ENCODE measurements around the gene COLEC12. TPM values are rescaled to one million over a fixed set of nuclear protein-coding genes. Genes with fewer than 3 reads are reported as not detected.

COLEC12 gene
- total RNA-seq, 4 donors from 2014 or later = 8.3 to 22.2 (median 21.4) TPM

- WGBS, 2 donors = 68 to 83% methylated on average over 4 of the region's 4 CpGs
- peak in 1 of 2 donors; percentile 8 for TF ChIP-seq EP300 (IDR thresholded peaks at IDR 0.05)
- TF ChIP-seq POLR2A (IDR thresholded peaks at IDR 0.05) = no peak
- Histone ChIP-seq H3K9me3 (no peaks in the 10 kb centered on the region), H3K4me1 (peaks cover 0 to 7% (median 0%) of the 10 kb centered on the region in 4 donors), H3K27me3 (no peaks in the 10 kb centered on the region), H3K36me3 (no peaks in the 10 kb centered on the region), H3K27ac (no peak overlapping the region), H3K4me3 (no peak overlapping the region)
- DNase-seq (ENCODE audit: low spot score in 2 of 2) = no peak
Measured at GRCh38 chr18:432791-433190, 67.7 kb downstream of the COLEC12 start.

- Histone ChIP-seq H3K4me1 (peaks cover 0 to 25% (median 0%) of the 10 kb centered on the region in 4 donors), H3K36me3 (no peaks in the 10 kb centered on the region), H3K27me3 (no peaks in the 10 kb centered on the region), H3K4me3 (no peak overlapping the region), H3K9me3 (no peaks in the 10 kb centered on the region), H3K27ac (peak overlapping the region in 1 of 4 donors; percentile 4)
- no peak for DNase-seq (ENCODE audit: low spot score in 2 of 2)
- WGBS, 2 donors = 21 to 36% methylated on average over 1 of the region's 1 CpG
- TF ChIP-seq CTCF (IDR thresholded peaks at IDR 0.05) (no peak), EP300 (IDR thresholded peaks at IDR 0.05) (peak; percentile 22 to 45), POLR2A (IDR thresholded peaks at IDR 0.05) (no peak)
Measured at GRCh38 chr18:429030-429429, 71.5 kb downstream of the COLEC12 start.

GRCh38 chr18:427005-427404, 73.5 kb downstream of the COLEC12 start:
- Histone ChIP-seq H3K4me3 (no peak overlapping the region), H3K4me1 (peaks cover 0 to 28% (median 0%) of the 10 kb centered on the region in 4 donors), H3K36me3 (no peaks in the 10 kb centered on the region), H3K27me3 (no peaks in the 10 kb centered on the region), H3K9me3 (no peaks in the 10 kb centered on the region), H3K27ac (no peak overlapping the region)
- WGBS, 2 donors = 77 to 90% methylated on average over 8 of the region's 8 CpGs
- no peak for TF ChIP-seq CTCF (IDR thresholded peaks at IDR 0.05)
- DNase-seq (ENCODE audit: low spot score in 2 of 2) = no peak

- no peaks in the 10 kb centered on the region for H3K36me3 ChIP-seq
- H3K27me3 ChIP-seq = no peaks in the 10 kb centered on the region
- H3K9me3 ChIP-seq = no peaks in the 10 kb centered on the region
- peaks cover 0 to 28% (median 0%) of the 10 kb centered on the region in 4 donors for H3K4me1 ChIP-seq
- H3K4me3 ChIP-seq = no peak overlapping the region
- TF ChIP-seq CTCF (IDR thresholded peaks at IDR 0.05) = no peak
- no peak for TF ChIP-seq POLR2A (IDR thresholded peaks at IDR 0.05)
- TF ChIP-seq EP300 (IDR thresholded peaks at IDR 0.05) = no peak
- H3K27ac ChIP-seq = peak overlapping the region in 1 of 4 donors; percentile 56
- 58 to 61% methylated on average over 7 of the region's 7 CpGs for WGBS, 2 donors
- DNase-seq (ENCODE audit: low spot score in 2 of 2) = no peak
Measured at GRCh38 chr18:425106-425745, 75.3 kb downstream of the COLEC12 start.

- Histone ChIP-seq H3K4me3 (no peak overlapping the region), H3K9me3 (no peaks in the 10 kb centered on the region), H3K27me3 (no peaks in the 10 kb centered on the region), H3K36me3 (no peaks in the 10 kb centered on the region), H3K27ac (peak overlapping the region in 2 of 4 donors; percentile 56 to 74), H3K4me1 (peaks cover 0 to 28% (median 0%) of the 10 kb centered on the region in 4 donors)
- WGBS, 2 donors = 66 to 68% methylated on average over 5 of the region's 5 CpGs
- DNase-seq (ENCODE audit: low spot score in 2 of 2) = no peak
- TF ChIP-seq CTCF (IDR thresholded peaks at IDR 0.05) = no peak
- no peak for TF ChIP-seq POLR2A (IDR thresholded peaks at IDR 0.05)
- no peak for TF ChIP-seq EP300 (IDR thresholded peaks at IDR 0.05)
Measured at GRCh38 chr18:424668-425067, 75.8 kb downstream of the COLEC12 start.
